ENCODE measurements around the gene CLEC7A.

The CLEC7A gene

GRCh38 chr12:10094646-10095395 lies 35.2 kb downstream of the CLEC7A start:
- H3K4me1 ChIP-seq (ENCODE audit: control insufficient read depth, insufficient read depth, low read length): peaks cover 14% of the 10 kb centered on the region
- H3K36me3 ChIP-seq (ENCODE audit: control insufficient read depth, insufficient read depth, low read length): no peaks in the 10 kb centered on the region
- no peaks in the 10 kb centered on the region for H3K9me3 ChIP-seq (ENCODE audit: control insufficient read depth, insufficient read depth, low read depth, low read length)
- H3K4me3 ChIP-seq (ENCODE audit: low read depth, low read length): no peak overlapping the region
- H3K9ac ChIP-seq (ENCODE audit: low read length): no peak overlapping the region
- H3K27ac ChIP-seq (ENCODE audit: low read depth, low read length): no peak overlapping the region
- no peaks in the 10 kb centered on the region for H3K27me3 ChIP-seq (ENCODE audit: control insufficient read depth, insufficient read depth, low read length)

GRCh38 chr12:10088955-10089900 lies 40.8 kb downstream of the CLEC7A start:
- Histone ChIP-seq H3K9me3 (ENCODE audit: control insufficient read depth, insufficient read depth, low read depth, low read length) (no peaks in the 10 kb centered on the region), H3K27me3 (ENCODE audit: control insufficient read depth, insufficient read depth, low read length) (no peaks in the 10 kb centered on the region), H3K36me3 (ENCODE audit: control insufficient read depth, insufficient read depth, low read length) (no peaks in the 10 kb centered on the region), H3K27ac (ENCODE audit: low read depth, low read length) (no peak overlapping the region), H3K4me1 (ENCODE audit: control insufficient read depth, insufficient read depth, low read length) (peaks cover 11% of the 10 kb centered on the region), H3K4me3 (ENCODE audit: low read depth, low read length) (no peak overlapping the region), H3K9ac (ENCODE audit: low read length) (no peak overlapping the region)

GRCh38 chr12:10088031-10088430 lies 42.0 kb downstream of the CLEC7A start:
- no peaks in the 10 kb centered on the region for H3K36me3 ChIP-seq (ENCODE audit: control insufficient read depth, insufficient read depth, low read length)
- H3K27ac ChIP-seq (ENCODE audit: low read depth, low read length): no peak overlapping the region
- no peaks in the 10 kb centered on the region for H3K27me3 ChIP-seq (ENCODE audit: control insufficient read depth, insufficient read depth, low read length)
- no peak overlapping the region for H3K4me3 ChIP-seq (ENCODE audit: low read depth, low read length)
- no peak overlapping the region for H3K9ac ChIP-seq (ENCODE audit: low read length)
- no peaks in the 10 kb centered on the region for H3K9me3 ChIP-seq (ENCODE audit: control insufficient read depth, insufficient read depth, low read depth, low read length)
- H3K4me1 ChIP-seq (ENCODE audit: control insufficient read depth, insufficient read depth, low read length): peaks cover 11% of the 10 kb centered on the region

GRCh38 chr12:10086387-10086786 lies 43.6 kb downstream of the CLEC7A start:
- no peaks in the 10 kb centered on the region for H3K27me3 ChIP-seq (ENCODE audit: control insufficient read depth, insufficient read depth, low read length)
- peaks cover 11% of the 10 kb centered on the region for H3K4me1 ChIP-seq (ENCODE audit: control insufficient read depth, insufficient read depth, low read length)
- H3K27ac ChIP-seq (ENCODE audit: low read depth, low read length): no peak overlapping the region
- no peak overlapping the region for H3K9ac ChIP-seq (ENCODE audit: low read length)
- no peak overlapping the region for H3K4me3 ChIP-seq (ENCODE audit: low read depth, low read length)
- no peaks in the 10 kb centered on the region for H3K9me3 ChIP-seq (ENCODE audit: control insufficient read depth, insufficient read depth, low read depth, low read length)
- no peaks in the 10 kb centered on the region for H3K36me3 ChIP-seq (ENCODE audit: control insufficient read depth, insufficient read depth, low read length)

- no peak overlapping the region for H3K9ac ChIP-seq (ENCODE audit: low read length)
- no peak overlapping the region for H3K4me3 ChIP-seq (ENCODE audit: low read depth, low read length)
- H3K36me3 ChIP-seq (ENCODE audit: control insufficient read depth, insufficient read depth, low read length): no peaks in the 10 kb centered on the region
- no peaks in the 10 kb centered on the region for H3K27me3 ChIP-seq (ENCODE audit: control insufficient read depth, insufficient read depth, low read length)
- H3K4me1 ChIP-seq (ENCODE audit: control insufficient read depth, insufficient read depth, low read length): peaks cover 5% of the 10 kb centered on the region
- H3K9me3 ChIP-seq (ENCODE audit: control insufficient read depth, insufficient read depth, low read depth, low read length): no peaks in the 10 kb centered on the region
- H3K27ac ChIP-seq (ENCODE audit: low read depth, low read length): no peak overlapping the region
Measured at GRCh38 chr12:10084733-10085132, 45.3 kb downstream of the CLEC7A start.

GRCh38 chr12:10082117-10082874 lies 47.7 kb downstream of the CLEC7A start:
- Histone ChIP-seq H3K9me3 (ENCODE audit: control insufficient read depth, insufficient read depth, low read depth, low read length) (no peaks in the 10 kb centered on the region), H3K4me3 (ENCODE audit: low read depth, low read length) (no peak overlapping the region), H3K27ac (ENCODE audit: low read depth, low read length) (no peak overlapping the region), H3K27me3 (ENCODE audit: control insufficient read depth, insufficient read depth, low read length) (no peaks in the 10 kb centered on the region), H3K9ac (ENCODE audit: low read length) (no peak overlapping the region), H3K4me1 (ENCODE audit: control insufficient read depth, insufficient read depth, low read length) (no peaks in the 10 kb centered on the region; the same call in 1 of the 2 replicates), H3K36me3 (ENCODE audit: control insufficient read depth, insufficient read depth, low read length) (no peaks in the 10 kb centered on the region)

- H3K36me3 ChIP-seq (ENCODE audit: control insufficient read depth, insufficient read depth, low read length): no peaks in the 10 kb centered on the region
- H3K4me1 ChIP-seq (ENCODE audit: control insufficient read depth, insufficient read depth, low read length): no peaks in the 10 kb centered on the region
- H3K4me3 ChIP-seq (ENCODE audit: low read depth, low read length): no peak overlapping the region
- H3K27me3 ChIP-seq (ENCODE audit: control insufficient read depth, insufficient read depth, low read length): no peaks in the 10 kb centered on the region
- no peak overlapping the region for H3K27ac ChIP-seq (ENCODE audit: low read depth, low read length)
- H3K9ac ChIP-seq (ENCODE audit: low read length): no peak overlapping the region
- H3K9me3 ChIP-seq (ENCODE audit: control insufficient read depth, insufficient read depth, low read depth, low read length): no peaks in the 10 kb centered on the region
Measured at GRCh38 chr12:10075451-10075850, 54.5 kb downstream of the CLEC7A start.

DNA sequence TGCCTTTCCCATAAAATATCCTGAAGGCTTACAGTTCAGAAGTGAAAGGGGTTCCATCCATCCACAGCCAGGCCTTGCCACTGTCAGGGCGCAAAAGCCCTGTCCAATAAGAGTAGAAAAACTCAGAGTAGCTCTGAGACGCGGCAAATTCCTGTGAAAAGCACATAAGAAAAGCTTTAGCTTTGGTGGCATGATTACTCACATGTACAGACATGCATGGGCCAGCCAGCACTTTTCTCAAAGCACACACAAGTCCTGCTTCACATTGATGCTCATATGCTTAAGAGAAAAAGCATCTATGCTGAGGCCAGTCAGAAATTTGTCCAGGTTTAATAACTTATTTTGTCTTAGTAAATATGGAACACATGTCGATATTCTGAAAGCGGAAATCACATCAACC lies 56.7 kb downstream of the CLEC7A start:
- Histone ChIP-seq H3K27ac (ENCODE audit: low read depth, low read length) (no peak overlapping the region), H3K9me3 (ENCODE audit: control insufficient read depth, insufficient read depth, low read depth, low read length) (no peaks in the 10 kb centered on the region), H3K9ac (ENCODE audit: low read length) (no peak overlapping the region), H3K4me1 (ENCODE audit: control insufficient read depth, insufficient read depth, low read length) (no peaks in the 10 kb centered on the region), H3K4me3 (ENCODE audit: low read depth, low read length) (no peak overlapping the region), H3K27me3 (ENCODE audit: control insufficient read depth, insufficient read depth, low read length) (no peaks in the 10 kb centered on the region), H3K36me3 (ENCODE audit: control insufficient read depth, insufficient read depth, low read length) (no peaks in the 10 kb centered on the region)

- no peak overlapping the region for H3K9ac ChIP-seq (ENCODE audit: low read length)
- no peak overlapping the region for H3K4me3 ChIP-seq (ENCODE audit: low read depth, low read length)
- no peak overlapping the region for H3K27ac ChIP-seq (ENCODE audit: low read depth, low read length)
- H3K27me3 ChIP-seq (ENCODE audit: control insufficient read depth, insufficient read depth, low read length): no peaks in the 10 kb centered on the region
- H3K4me1 ChIP-seq (ENCODE audit: control insufficient read depth, insufficient read depth, low read length): no peaks in the 10 kb centered on the region
- H3K36me3 ChIP-seq (ENCODE audit: control insufficient read depth, insufficient read depth, low read length): no peaks in the 10 kb centered on the region
- no peaks in the 10 kb centered on the region for H3K9me3 ChIP-seq (ENCODE audit: control insufficient read depth, insufficient read depth, low read depth, low read length)
Measured at GRCh38 chr12:10072131-10072530, 57.9 kb downstream of the CLEC7A start.

GRCh38 chr12:10070380-10070779 lies 59.6 kb downstream of the CLEC7A start:
- H3K36me3 ChIP-seq (ENCODE audit: control insufficient read depth, insufficient read depth, low read length): no peaks in the 10 kb centered on the region
- H3K27ac ChIP-seq (ENCODE audit: low read depth, low read length): no peak overlapping the region
- no peak overlapping the region for H3K4me3 ChIP-seq (ENCODE audit: low read depth, low read length)

More at GRCh38 chr12:10070380-10070779, 59.6 kb downstream of the CLEC7A start:
- no peaks in the 10 kb centered on the region for H3K27me3 ChIP-seq (ENCODE audit: control insufficient read depth, insufficient read depth, low read length)
- no peaks in the 10 kb centered on the region for H3K9me3 ChIP-seq (ENCODE audit: control insufficient read depth, insufficient read depth, low read depth, low read length)
- H3K4me1 ChIP-seq (ENCODE audit: control insufficient read depth, insufficient read depth, low read length): no peaks in the 10 kb centered on the region
- no peak overlapping the region for H3K9ac ChIP-seq (ENCODE audit: low read length)

Measured in HUES6 (cell line).